OCI-LY7 (cell line): ENCODE results near the gene RAC2. TPM values are rescaled to one million over a fixed set of nuclear protein-coding genes. Genes with fewer than 3 reads are reported as not detected.

Experiments used
- BruUV-seq: library from RNA; stranded (reverse); fragments of 400-500 nt; replicated peaks from 2 replicates; lab custom pipeline; 2021; lab: Mats Ljungman, UMichigan
- CTCF ChIA-PET: fragments of 300-600 bp; sonication (Branson Sonifier 250); formaldehyde crosslinking; loops from one replicate; lab custom pipeline; 2022; ENCODE audit warnings: antibody characterized with exemption; ENCODE audit not compliant: unreplicated experiment; lab: Charles Lee
- POLR2A ChIA-PET: fragments of 300-600 bp; sonication (Branson Sonifier 250); formaldehyde crosslinking; loops from one replicate; lab custom pipeline; 2022; ENCODE audit warnings: antibody characterized with exemption; lab: Charles Lee
- DNase-seq: peaks from one replicate; pipeline ENCODE4 v3.0.0-alpha.2; 2015; ENCODE audit warnings: low spot score
- H2AFZ ChIP-seq: fragments of 200-600 bp; sonication (generic), shearing (Covaris generic); 2 replicates; pipeline ENCODE4 v1.6.1; 2014; ENCODE audit warnings: mild to moderate bottlenecking, antibody characterized with exemption, low read length, moderate library complexity
- H3K27ac ChIP-seq: fragments of 200-600 bp; sonication (generic); 2 replicates; pipeline ENCODE4 v1.5.1; 2014; ENCODE audit warnings: mixed run types, low read depth, mild to moderate bottlenecking, moderate library complexity, low read length, inconsistent platforms; ENCODE audit not compliant: poor library complexity, severe bottlenecking
- H3K36me3 ChIP-seq: fragments of 200-600 bp; sonication (generic); 2 replicates; pipeline ENCODE4 v1.6.1; 2014; ENCODE audit warnings: mild to moderate bottlenecking, antibody characterized with exemption, low read length, moderate library complexity, mixed read lengths; ENCODE audit not compliant: insufficient read depth
- H3K4me1 ChIP-seq: fragments of 200-600 bp; sonication (generic); 2 replicates; pipeline ENCODE4 v1.5.1; 2014; ENCODE audit warnings: mild to moderate bottlenecking, low read length; ENCODE audit not compliant: insufficient read depth, poor library complexity, severe bottlenecking
- H3K4me2 ChIP-seq: fragments of 200-600 bp; sonication (generic); 2 replicates; pipeline ENCODE4 v1.6.1; 2014; ENCODE audit warnings: mild to moderate bottlenecking, low read length
- H3K4me3 ChIP-seq: fragments of 200-600 bp; sonication (generic); 2 replicates; pipeline ENCODE4 v1.5.1; 2014; ENCODE audit warnings: mild to moderate bottlenecking, low read depth, low read length; ENCODE audit not compliant: poor library complexity, severe bottlenecking
- H3K79me2 ChIP-seq: fragments of 200-600 bp; sonication (generic); 2 replicates; pipeline ENCODE4 v1.6.1; 2016; ENCODE audit warnings: low read depth, mild to moderate bottlenecking, low read length, moderate library complexity, mixed read lengths; ENCODE audit not compliant: insufficient read depth
- H3K9me2 ChIP-seq: fragments of 200-600 bp; sonication (generic); 2 replicates; pipeline ENCODE4 v1.6.1; 2016; ENCODE audit warnings: mild to moderate bottlenecking, low read length, mixed read lengths; ENCODE audit not compliant: insufficient read depth
- H3K9me3 ChIP-seq: fragments of 200-600 bp; sonication (generic); 2 replicates; pipeline ENCODE4 v1.6.1; 2014; ENCODE audit warnings: mild to moderate bottlenecking, mixed run types, low read length, mixed read lengths
- H4K20me1 ChIP-seq: fragments of 200-600 bp; sonication (generic); 2 replicates; pipeline ENCODE4 v1.6.1; 2014; ENCODE audit warnings: mild to moderate bottlenecking, antibody characterized with exemption, low read length, moderate library complexity, mixed read lengths; ENCODE audit not compliant: insufficient read depth
- CTCF ChIP-seq: fragments of 200-600 bp; sonication (generic); conservative IDR thresholded peaks from 2 replicates; pipeline ENCODE4 v1.5.1; 2014; ENCODE audit warnings: mild to moderate bottlenecking, antibody characterized with exemption, low read length, moderate library complexity, mixed read lengths
- EZH2phosphoT487 ChIP-seq: fragments of 200-600 bp; sonication (generic); IDR thresholded peaks from 2 replicates; pipeline ENCODE4 v1.6.1; 2018; ENCODE audit warnings: low read depth, borderline replicate concordance, mild to moderate bottlenecking, mixed run types, antibody characterized with exemption, low read length, moderate library complexity, mixed read lengths
- intact Hi-C: fragments of 100-400 bp; cut with micrococcal nuclease; formaldehyde crosslinking; loops from one replicate; pipeline ENCODE4 v1.10.0; 2022; ENCODE audit not compliant: unreplicated experiment
- total RNA-seq, 2 experiments: library from RNA; depleted of rRNA in 1 of 2; stranded (reverse); fragments of >200 nt in 1 of 2; shearing (Covaris generic) in 1 of 2; gene quantifications; 2 replicates each; pipeline ENCODE4 v1.2.3, GENCODE V29; 2014 to 2022

Gene RAC2
- total RNA-seq, 2 experiments from 2014 or later: 142 to 321 TPM

- CTCF ChIA-PET: no interaction called here
- TF ChIP-seq CTCF (no peak), EZH2phosphoT487 (no peak)
- no TSS peak for BruUV-seq
- no peak overlapping the region for H3K27ac ChIP-seq
- no peaks in the 10 kb centered on the region for H3K79me2 ChIP-seq
- POLR2A ChIA-PET: no interaction called here
- no peak overlapping the region for H3K4me3 ChIP-seq
- no peak overlapping the region for H3K4me2 ChIP-seq
- no peaks in the 10 kb centered on the region for H4K20me1 ChIP-seq
- no peak overlapping the region for H2AFZ ChIP-seq
- intact Hi-C loops: no loop called here
- H3K9me3 ChIP-seq: no peaks in the 10 kb centered on the region
- H3K4me1 ChIP-seq: peaks cover 24% of the 10 kb centered on the region
- DNase-seq: no peak
- no peaks in the 10 kb centered on the region for H3K36me3 ChIP-seq
- no peaks in the 10 kb centered on the region for H3K9me2 ChIP-seq
These were observed 29.4 kb downstream of the RAC2 start for GRCh38 chr22:37214731-37215030.

- CTCF ChIA-PET: no interaction called here
- H3K79me2 ChIP-seq: no peaks in the 10 kb centered on the region
- BruUV-seq: no TSS peak
- no peak overlapping the region for H3K27ac ChIP-seq
- H2AFZ ChIP-seq: no peak overlapping the region
- H3K9me2 ChIP-seq: no peaks in the 10 kb centered on the region
- peaks cover 19% of the 10 kb centered on the region for H3K4me1 ChIP-seq
- no peaks in the 10 kb centered on the region for H3K36me3 ChIP-seq
- POLR2A ChIA-PET: no interaction called here
- no peak overlapping the region for H3K4me3 ChIP-seq
- intact Hi-C loops: no loop called here
- DNase-seq: no peak
- no peaks in the 10 kb centered on the region for H4K20me1 ChIP-seq
- H3K9me3 ChIP-seq: no peaks in the 10 kb centered on the region
- TF ChIP-seq EZH2phosphoT487 (no peak), CTCF (no peak)
- no peak overlapping the region for H3K4me2 ChIP-seq
These were observed 29.9 kb downstream of the RAC2 start for GRCh38 chr22:37213941-37214730.

GRCh38 chr22:37213218-37213855 lies 30.7 kb downstream of the RAC2 start:
- H3K9me3 ChIP-seq: no peaks in the 10 kb centered on the region
- no peak overlapping the region for H3K4me3 ChIP-seq
- CTCF ChIA-PET: no interaction called here
- H3K4me2 ChIP-seq: no peak overlapping the region
- no peaks in the 10 kb centered on the region for H3K36me3 ChIP-seq
- intact Hi-C loops: no loop called here
- no peaks in the 10 kb centered on the region for H3K9me2 ChIP-seq
- no peaks in the 10 kb centered on the region for H4K20me1 ChIP-seq
- H3K27ac ChIP-seq: no peak overlapping the region
- H3K4me1 ChIP-seq: peaks cover 11% of the 10 kb centered on the region
- H3K79me2 ChIP-seq: no peaks in the 10 kb centered on the region
- no TSS peak for BruUV-seq
- POLR2A ChIA-PET: no interaction called here
- DNase-seq: no peak
- H2AFZ ChIP-seq: no peak overlapping the region
- TF ChIP-seq EZH2phosphoT487 (no peak), CTCF (no peak)
